SKM-1 treated with dmso at 0.1 percent for 144 hours (cell line): ENCODE data around the gene RBBP5.
"Not testable (repeated sequence)": the region's sequence is repeated elsewhere in the genome, so short reads cannot be mapped to it uniquely, and the experiment has no call there.

Experiments used
- DNase-seq: peaks from one replicate; lab custom pipeline; 2025; ENCODE audit not compliant: unreplicated experiment; lab: John Stamatoyannopoulos, UW

Gene RBBP5

DNA sequence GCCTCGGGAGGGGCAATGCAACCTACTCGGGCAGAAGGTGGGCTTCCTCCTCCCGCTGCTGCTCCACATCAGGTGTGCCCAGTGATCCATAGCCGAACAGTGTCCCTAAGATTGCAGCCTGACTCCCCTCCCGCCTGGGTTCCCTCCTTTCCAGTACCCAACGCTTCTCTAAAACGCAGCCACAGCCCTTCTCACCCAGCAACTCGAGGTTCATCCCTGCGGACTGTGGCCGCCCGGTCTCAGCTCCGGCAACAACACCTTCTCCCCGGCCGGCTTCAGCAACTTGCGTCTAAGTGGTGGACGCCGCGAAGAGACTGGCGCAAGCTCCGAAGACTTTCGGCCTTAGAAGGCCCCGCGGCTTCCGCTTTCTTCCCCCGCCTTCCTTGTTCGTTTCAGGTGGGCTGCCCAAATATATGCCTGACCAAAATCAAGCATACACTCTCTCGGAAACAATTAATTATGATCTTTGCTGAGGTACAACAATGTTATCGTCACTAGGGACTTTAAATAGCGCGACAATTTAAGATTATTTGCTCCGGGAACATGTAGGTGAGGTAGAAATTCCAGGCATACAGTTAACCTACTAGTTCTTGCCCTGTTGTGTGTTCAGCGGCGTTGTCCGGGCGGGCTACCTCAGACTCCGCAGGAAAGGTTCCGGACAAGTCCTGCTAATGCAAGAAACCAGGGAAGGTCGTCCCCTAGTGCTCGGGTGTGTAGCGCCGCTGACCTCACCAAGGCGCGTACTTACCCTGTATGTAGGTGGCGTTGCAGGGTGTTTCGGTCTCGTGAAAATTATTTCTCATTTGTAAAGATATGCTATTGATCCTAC lies at the start of gene RBBP5:
TSS of gene RBBP5 (minus strand) at position 319 of the 829 bp plus-strand sequence. CDS start at position 214, 105 bp downstream.
- DNase-seq, result peak; percentile 99

GRCh38 chr1:205171369-205171768 lies 49.6 kb upstream of the RBBP5 start:
- DNase-seq, result no peak

GRCh38 chr1:205170532-205171269 lies 48.9 kb upstream of the RBBP5 start:
- DNase-seq, result no peak

- DNase-seq, result no peak
Measured at GRCh38 chr1:205169248-205169647, 47.5 kb upstream of the RBBP5 start.

- no peak for DNase-seq
Measured at GRCh38 chr1:205168291-205168690, 46.5 kb upstream of the RBBP5 start.

GRCh38 chr1:205162301-205162700 lies 40.5 kb upstream of the RBBP5 start:
- no peak for DNase-seq

GRCh38 chr1:205161076-205161475 lies 39.3 kb upstream of the RBBP5 start:
- DNase-seq, result no peak

DNA sequence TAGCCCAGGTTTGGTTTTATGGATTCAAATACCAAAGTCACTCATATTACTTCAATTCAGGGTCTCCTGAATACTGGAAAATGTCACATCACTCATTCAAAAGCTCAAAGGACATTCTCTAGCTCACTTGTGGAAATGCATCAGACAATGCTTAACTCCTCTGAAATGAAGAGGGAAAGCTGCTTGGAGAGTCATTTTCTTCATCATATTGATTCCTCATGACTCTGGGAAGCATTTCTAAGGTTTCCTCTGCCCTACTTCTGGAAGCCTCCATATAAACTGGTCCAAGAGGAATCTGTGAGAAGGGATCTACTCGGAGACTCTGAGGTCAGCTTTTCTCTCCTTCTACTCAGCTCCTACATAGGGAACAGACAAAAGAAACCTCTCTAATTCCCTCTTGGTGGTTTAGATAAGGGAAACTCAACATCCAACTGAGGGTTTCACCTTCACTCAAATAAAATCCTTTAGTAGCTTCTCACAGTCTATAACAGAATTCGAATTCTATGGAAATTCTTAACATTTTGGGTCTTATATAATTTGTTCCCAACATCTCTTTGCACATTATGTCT lies 36.4 kb upstream of the RBBP5 start:
- DNase-seq, result no peak

- DNase-seq, result not testable (repeated sequence)
Measured at GRCh38 chr1:205155665-205156377, 34.0 kb upstream of the RBBP5 start.

- no peak for DNase-seq
Measured at GRCh38 chr1:205152505-205152904, 30.7 kb upstream of the RBBP5 start.

- no peak for DNase-seq
Measured at GRCh38 chr1:205150651-205151428, 29.1 kb upstream of the RBBP5 start.

GRCh38 chr1:205147191-205147835 lies 25.5 kb upstream of the RBBP5 start:
- no peak for DNase-seq

- DNase-seq, result no peak
Measured at GRCh38 chr1:205144751-205145150, 23.0 kb upstream of the RBBP5 start.

DNA sequence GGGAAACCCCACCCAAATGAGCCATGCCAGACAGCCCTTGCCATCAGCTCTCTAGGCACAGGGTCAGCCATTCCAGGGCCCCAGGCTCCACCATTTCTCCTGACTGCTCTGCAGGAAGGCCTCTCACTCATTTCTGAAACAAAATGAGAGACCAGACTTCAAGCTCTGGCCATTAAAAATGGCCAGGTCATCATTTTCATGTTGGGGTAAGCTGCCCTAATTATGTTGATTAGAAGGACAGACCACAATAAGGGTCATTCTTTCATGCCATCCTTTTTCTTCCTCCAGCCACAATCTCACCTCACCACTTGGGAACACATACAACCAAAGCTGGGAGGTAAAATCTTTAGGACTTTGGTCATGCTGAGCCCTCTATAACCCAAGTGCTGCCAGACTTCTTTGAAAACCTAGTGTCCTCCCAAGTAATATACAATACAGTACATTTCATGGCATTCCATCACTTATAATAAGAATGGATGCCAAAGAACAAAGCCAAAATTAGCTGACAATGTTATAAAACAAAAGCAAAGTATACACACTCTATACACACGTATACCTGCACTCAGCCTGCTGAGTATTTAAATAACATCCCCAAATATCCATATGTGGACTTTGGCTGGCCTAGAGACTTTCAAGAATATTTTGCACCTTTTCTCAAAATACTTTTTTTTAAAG lies 22.4 kb upstream of the RBBP5 start:
- DNase-seq, result no peak

GRCh38 chr1:205142102-205142469 lies 20.3 kb upstream of the RBBP5 start:
- DNase-seq, result no peak

DNA sequence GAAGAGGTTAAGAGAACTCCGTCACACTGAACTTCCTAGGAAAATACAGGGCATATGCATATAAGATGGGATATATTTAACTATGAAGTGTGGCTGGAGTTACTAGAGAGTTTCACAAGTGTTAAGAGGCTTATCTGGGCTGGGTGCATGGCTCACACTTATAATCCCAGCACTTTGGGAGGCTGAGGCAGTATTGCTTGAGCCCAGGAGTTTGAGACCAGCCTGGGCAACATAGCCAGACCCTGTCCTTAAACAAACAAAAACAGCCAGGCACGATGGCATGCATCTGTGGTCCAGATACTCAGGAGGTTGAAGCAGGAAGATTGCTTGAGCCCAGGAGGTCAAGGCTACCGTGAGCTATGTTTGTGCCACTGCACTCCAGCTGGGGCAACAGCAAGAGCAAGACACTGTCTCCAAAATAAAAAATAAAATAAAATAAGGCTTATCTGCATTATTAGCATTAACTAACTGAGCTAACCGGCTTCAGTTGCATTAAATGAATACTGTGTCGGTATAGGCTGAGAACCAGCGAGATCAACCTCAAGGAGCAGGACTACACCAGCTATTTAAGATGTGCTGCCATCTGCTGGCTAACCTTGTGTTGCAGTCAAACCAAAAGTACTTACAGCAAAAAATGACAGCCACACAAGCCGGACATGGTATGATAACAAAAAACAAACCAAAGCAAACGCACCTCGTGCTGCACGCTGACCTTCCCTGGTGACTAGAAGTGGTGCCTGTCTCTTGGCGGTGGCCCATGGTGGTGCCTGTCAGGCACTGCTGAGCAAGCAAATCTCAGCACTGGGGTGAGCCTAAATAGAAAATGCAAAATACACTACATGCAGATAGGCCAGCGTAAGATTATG lies 19.7 kb upstream of the RBBP5 start:
- DNase-seq, result peak; percentile 73

GRCh38 chr1:205140113-205140512 lies 18.3 kb upstream of the RBBP5 start:
- DNase-seq, result no peak

GRCh38 chr1:205137901-205138300 lies 16.1 kb upstream of the RBBP5 start:
- DNase-seq, result no peak

GRCh38 chr1:205133287-205133686 lies 11.5 kb upstream of the RBBP5 start:
- no peak for DNase-seq
